Lower leg skin (tissue), 3 donors: Measurements from ENCODE around the gene SWT1.
"Not testable (repeated sequence)": the region's sequence is repeated elsewhere in the genome, so short reads cannot be mapped to it uniquely, and the experiment has no call there.

Experiments
- CTCF ChIP-seq, 3 donors: fragments of 450-650 bp; IDR thresholded peaks; one replicate each; pipeline ENCODE4 v1.5.1; 2016; ENCODE audit warnings: antibody characterized with exemption in 3 of 3, mild to moderate bottlenecking in 3 of 3, moderate library complexity in 2 of 3
- POLR2A ChIP-seq, 2 donors: fragments of 450-650 bp; IDR thresholded peaks; one replicate each; pipeline ENCODE4 v1.6.1; 2016 to 2017; ENCODE audit warnings: antibody characterized with exemption in 2 of 2, mild to moderate bottlenecking in 1 of 2, moderate library complexity in 1 of 2

- not testable (repeated sequence) for TF ChIP-seq CTCF, POLR2A (IDR thresholded peaks at IDR 0.05)
These were observed 98.6 kb downstream of the SWT1 start for GRCh38 chr1:185255595-185255994.
